NCI-H1417 (cell line): ENCODE results near the gene KRTAP8-1.

ENCODE experiments used
- DNase-seq, 3 experiments: peaks; one replicate each; lab custom pipeline; 2025; lab: John Stamatoyannopoulos, UW

The KRTAP8-1 gene

GRCh38 chr21:30813174-30813573 lies at the start of gene KRTAP8-1:
Gene KRTAP8-1, minus strand, starts transcription at chr21:30813274. Its CDS starts 54 bp downstream, at chr21:30813220.
- no peak for DNase-seq

- no peak for DNase-seq
Observed at GRCh38 chr21:30847627-30848500, 34.8 kb upstream of the KRTAP8-1 start.

GRCh38 chr21:30842990-30843389 lies 29.9 kb upstream of the KRTAP8-1 start:
- DNase-seq: no peak

GRCh38 chr21:30839304-30839703 lies 26.2 kb upstream of the KRTAP8-1 start:
- DNase-seq: peak; percentile 1 to 51 (median 26)

- no peak for DNase-seq
Observed at GRCh38 chr21:30838536-30838935, 25.5 kb upstream of the KRTAP8-1 start.

GRCh38 chr21:30831194-30831765 lies 18.2 kb upstream of the KRTAP8-1 start:
- DNase-seq: peak in 2 of 3 experiments; percentile 8 to 45

GRCh38 chr21:30829659-30830058 lies 16.6 kb upstream of the KRTAP8-1 start, which contains the start of gene KRTAP7-1:
Gene KRTAP7-1, minus strand, starts transcription at chr21:30829759. Its CDS starts 61 bp downstream, at chr21:30829698.
- DNase-seq: no peak

- DNase-seq: no peak
Observed at GRCh38 chr21:30818837-30819610, 6.0 kb upstream of the KRTAP8-1 start.

- no peak for DNase-seq
Observed at GRCh38 chr21:30800605-30801004, 12.5 kb downstream of the KRTAP8-1 start.

- DNase-seq: peak in 2 of 3 experiments; percentile 10 to 60
Observed at GRCh38 chr21:30793581-30794314, 19.3 kb downstream of the KRTAP8-1 start.

- DNase-seq: no peak
Observed at GRCh38 chr21:30779249-30779648, 33.8 kb downstream of the KRTAP8-1 start.

- DNase-seq: no peak
Observed at GRCh38 chr21:30769724-30770431, 43.2 kb downstream of the KRTAP8-1 start.
